SK-N-MC (cell line): ENCODE results near the gene ERF.

Experiments
- EZH2 ChIP-seq: fragments of 200-600 bp; sonication (generic); IDR thresholded peaks from one replicate; pipeline ENCODE4 v1.6.1; 2017; ENCODE audit warnings: antibody characterized with exemption
- FOXP2 ChIP-seq: optimal IDR thresholded peaks from 2 replicates; pipeline ENCODE3; 2011; ENCODE audit warnings: mild to moderate bottlenecking, moderate library complexity; ENCODE audit not compliant: insufficient read depth; ENCODE audit errors: extremely low read length, control extremely low read depth
- POLR2AphosphoS5 ChIP-seq: IDR thresholded peaks from 2 replicates; pipeline ENCODE4 v1.6.1; 2012; ENCODE audit warnings: mild to moderate bottlenecking, low read depth, low read length, borderline replicate concordance

DNA sequence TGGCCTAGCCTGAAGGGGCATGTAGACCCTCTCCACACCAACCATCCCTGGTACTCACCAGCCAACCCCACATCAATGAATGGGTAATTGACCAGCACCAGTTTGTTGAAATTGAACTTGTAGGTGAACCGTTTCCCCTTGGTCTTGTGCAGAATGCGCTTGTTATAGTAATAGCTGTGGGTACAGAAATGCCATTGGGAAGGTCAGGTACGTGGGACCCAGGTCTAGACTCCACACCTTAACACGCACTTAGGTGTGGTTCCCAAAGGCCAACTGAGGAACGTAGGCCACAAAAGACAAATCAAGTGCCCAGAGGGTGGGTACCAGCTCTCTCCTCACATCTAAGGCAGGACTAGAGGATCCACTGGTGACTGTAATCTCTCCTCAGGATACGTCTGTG lies 5.2 kb downstream of the ERF start:
- TF ChIP-seq EZH2 (no peak), POLR2AphosphoS5 (no peak), FOXP2 (no peak)
